ENCODE results near the gene CAT. TPM values are rescaled to one million over a fixed set of nuclear protein-coding genes. Genes with fewer than 3 reads are reported as not detected.

The CAT gene
- total RNA-seq, 1 experiment from 2014 or later: 26.6 TPM

DNA sequence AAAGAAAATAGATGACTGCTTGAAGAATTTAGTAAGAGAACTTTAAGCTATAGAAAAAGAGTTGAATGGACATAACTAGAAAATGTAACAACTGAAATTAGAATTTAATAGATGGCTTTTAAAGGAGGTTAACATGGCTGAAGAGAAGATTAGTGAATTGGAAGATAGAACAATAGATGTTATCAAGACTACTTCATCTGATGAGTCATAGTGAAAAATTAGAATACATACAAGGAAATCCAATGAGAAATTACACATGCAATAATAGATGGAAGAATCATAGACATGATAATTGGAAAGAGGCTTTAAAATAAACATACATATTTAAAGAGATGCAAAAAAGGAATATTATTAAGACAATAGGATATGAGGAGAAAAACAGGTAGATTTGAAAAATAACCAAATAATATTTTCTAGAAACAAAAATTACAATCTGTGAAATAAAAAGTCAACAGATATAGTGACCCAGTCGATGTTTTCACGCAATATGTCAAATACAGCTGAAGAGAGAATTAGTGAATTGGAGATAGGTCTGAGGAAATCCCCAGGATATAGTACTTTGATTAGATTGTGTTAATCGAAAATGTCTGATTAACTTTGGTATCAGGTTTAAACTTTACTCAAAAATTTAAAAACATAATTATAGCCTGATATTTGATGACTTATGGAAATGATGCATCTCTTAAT is 28.2 kb downstream of the CAT start:
- ChIA-PET CTCF (interaction anchor here (0.6 to 2.4 kb wide), 4 partner anchors 101 to 372 kb away, joined by 3 to 23 read pairs (median 12); no protein-coding TSS in a partner anchor), POLR2A (ENCODE audit: low non-redundant PET) (interaction anchor here (0.6 to 0.7 kb wide), 2 partner anchors 101 to 185 kb away, joined by 5 read pairs; no protein-coding TSS in a partner anchor)
- peaks cover 18% of the 10 kb centered on the region for H3K36me3 ChIP-seq (ENCODE audit: insufficient read depth, low read length, poor library complexity, severe bottlenecking)
- intact Hi-C loops (cut with micrococcal nuclease; ENCODE audit: unreplicated experiment): loop anchor here (5.0 kb wide), 1 partner anchor 660 kb away; no protein-coding TSS in a partner anchor
- no peak overlapping the region for H3K4me3 ChIP-seq (ENCODE audit: low read depth, low read length, poor library complexity, severe bottlenecking)
- TF ChIP-seq CTCF (conservative IDR thresholded peaks at IDR 0.05; ENCODE audit: low read depth, low read length) (no peak), EZH2 (IDR thresholded peaks at IDR 0.05; ENCODE audit: borderline replicate concordance, low read depth, low read length, poor library complexity, severe bottlenecking) (no peak)
- peaks cover 10% of the 10 kb centered on the region for H3K9me3 ChIP-seq (ENCODE audit: low read depth, low read length, poor library complexity, severe bottlenecking)
- H3K4me1 ChIP-seq (ENCODE audit: insufficient read depth, low read length, poor library complexity, severe bottlenecking): peaks cover 10% of the 10 kb centered on the region
- BruUV-seq (replicated peaks): no TSS peak
- DNase-seq (ENCODE audit: low spot score): no peak
- H3K27me3 ChIP-seq (replicated peaks; ENCODE audit: insufficient read depth, low read depth, low read length, poor library complexity): no peaks in the 10 kb centered on the region
- H3K27ac ChIP-seq (ENCODE audit: low read depth, low read length, poor library complexity, severe bottlenecking): no peak overlapping the region

DNA sequence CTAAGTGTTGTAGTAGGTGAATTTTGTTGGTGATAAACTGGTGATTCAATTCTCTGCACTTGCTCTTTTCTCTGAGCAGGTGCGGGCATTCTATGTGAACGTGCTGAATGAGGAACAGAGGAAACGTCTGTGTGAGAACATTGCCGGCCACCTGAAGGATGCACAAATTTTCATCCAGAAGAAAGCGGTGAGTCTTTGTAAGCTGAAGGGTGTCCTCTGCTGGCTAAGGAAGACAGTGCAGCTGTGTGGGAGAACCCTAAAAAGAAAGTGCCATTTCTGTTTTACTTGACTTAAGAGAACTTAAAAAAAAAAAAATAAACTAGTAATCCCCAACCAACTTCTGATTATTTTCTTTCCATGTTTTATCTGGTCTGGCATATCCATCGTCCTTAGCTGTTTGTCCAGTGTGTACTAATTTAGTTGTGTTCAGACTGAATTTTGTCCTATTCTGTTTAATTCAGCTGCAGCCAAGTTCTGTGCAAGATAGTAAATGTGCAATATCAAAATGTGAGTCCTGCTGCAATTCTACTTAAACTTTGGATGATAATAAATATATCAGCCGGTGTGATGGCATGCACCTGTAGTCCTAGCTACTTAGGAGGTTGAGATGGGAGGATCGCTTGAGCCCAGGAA is 29.6 kb downstream of the CAT start:
- CTCF ChIA-PET: interaction anchor here (0.7 to 2.4 kb wide), 11 partner anchors 67 to 660 kb away, joined by 3 to 23 read pairs (median 4); partner anchors contain the start of gene ABTB2
- DNase-seq (ENCODE audit: low spot score): peak; percentile 86
- H3K4me3 ChIP-seq (ENCODE audit: low read depth, low read length, poor library complexity, severe bottlenecking): no peak overlapping the region
- no peaks in the 10 kb centered on the region for H3K27me3 ChIP-seq (replicated peaks; ENCODE audit: insufficient read depth, low read depth, low read length, poor library complexity)
- intact Hi-C loops (cut with micrococcal nuclease; ENCODE audit: unreplicated experiment): loop anchor here (1.0 to 5.0 kb wide), 3 partner anchors 102 to 661 kb away; no protein-coding TSS in a partner anchor
- no peak overlapping the region for H3K27ac ChIP-seq (ENCODE audit: low read depth, low read length, poor library complexity, severe bottlenecking)
- H3K9me3 ChIP-seq (ENCODE audit: low read depth, low read length, poor library complexity, severe bottlenecking): peaks cover 10% of the 10 kb centered on the region
- POLR2A ChIA-PET (ENCODE audit: low non-redundant PET): interaction anchor here (0.6 to 0.7 kb wide), 2 partner anchors 138 to 165 kb away, joined by 4 to 5 read pairs; no protein-coding TSS in a partner anchor
- H3K36me3 ChIP-seq (ENCODE audit: insufficient read depth, low read length, poor library complexity, severe bottlenecking): peaks cover 18% of the 10 kb centered on the region
- TF ChIP-seq EZH2 (IDR thresholded peaks at IDR 0.05; ENCODE audit: borderline replicate concordance, low read depth, low read length, poor library complexity, severe bottlenecking): no peak
- TF ChIP-seq CTCF (conservative IDR thresholded peaks at IDR 0.05; ENCODE audit: low read depth, low read length): peak; percentile 100
- no TSS peak for BruUV-seq (replicated peaks)
- H3K4me1 ChIP-seq (ENCODE audit: insufficient read depth, low read length, poor library complexity, severe bottlenecking): peaks cover 10% of the 10 kb centered on the region

DNA sequence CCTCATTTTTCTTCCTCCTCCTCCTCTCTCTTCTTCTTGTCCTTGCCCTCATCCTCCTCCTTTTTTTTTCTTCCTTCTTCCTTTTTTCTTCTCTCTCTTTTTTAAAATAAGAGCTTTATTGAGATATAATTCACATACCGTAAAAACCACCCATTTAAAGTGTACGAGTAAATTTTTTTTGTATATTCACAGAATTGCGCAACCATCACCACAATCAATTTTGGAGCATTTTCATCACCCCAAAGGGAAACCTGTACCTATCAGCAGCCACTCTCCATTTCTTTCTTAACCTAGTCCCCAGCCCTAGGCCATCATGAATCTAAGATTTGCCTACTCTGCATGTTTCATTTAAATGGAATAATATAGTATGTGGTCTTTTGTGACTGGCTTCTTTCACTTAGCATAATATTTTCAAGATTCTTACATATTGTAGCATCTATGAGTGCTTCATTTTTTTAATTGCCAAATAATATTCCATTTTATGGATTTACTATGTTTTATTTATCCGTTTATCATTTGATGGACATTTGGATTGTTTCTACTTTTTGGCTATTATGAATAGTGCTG is 35.0 kb downstream of the CAT start:
- Histone ChIP-seq H3K4me3 (ENCODE audit: low read depth, low read length, poor library complexity, severe bottlenecking) (no peak overlapping the region), H3K36me3 (ENCODE audit: insufficient read depth, low read length, poor library complexity, severe bottlenecking) (no peaks in the 10 kb centered on the region), H3K27me3 (replicated peaks; ENCODE audit: insufficient read depth, low read depth, low read length, poor library complexity) (peaks cover 8% of the 10 kb centered on the region), H3K27ac (ENCODE audit: low read depth, low read length, poor library complexity, severe bottlenecking) (no peak overlapping the region), H3K4me1 (ENCODE audit: insufficient read depth, low read length, poor library complexity, severe bottlenecking) (no peaks in the 10 kb centered on the region), H3K9me3 (ENCODE audit: low read depth, low read length, poor library complexity, severe bottlenecking) (no peaks in the 10 kb centered on the region)
- intact Hi-C loops (cut with micrococcal nuclease; ENCODE audit: unreplicated experiment): no loop called here
- no TSS peak for BruUV-seq (replicated peaks)
- ChIA-PET POLR2A (ENCODE audit: low non-redundant PET) (no interaction called here), CTCF (interaction anchor here (0.6 kb wide), 1 partner anchor 83 kb away, joined by 3 read pairs; no protein-coding TSS in a partner anchor)
- TF ChIP-seq CTCF (conservative IDR thresholded peaks at IDR 0.05; ENCODE audit: low read depth, low read length): no peak
- TF ChIP-seq EZH2 (IDR thresholded peaks at IDR 0.05; ENCODE audit: borderline replicate concordance, low read depth, low read length, poor library complexity, severe bottlenecking): no peak
- DNase-seq (ENCODE audit: low spot score): no peak
